GM21360 (cell line): ENCODE measurements around the gene ATP8A1.
A peak's percentile ranks its signal among the peaks of the same experiment; 100 is the strongest.
"Not testable (repeated sequence)": the region's sequence is repeated elsewhere in the genome, so short reads cannot be mapped to it uniquely, and the experiment has no call there.

Experiments
- ATAC-seq: cut with Tn5 transposase; IDR thresholded peaks from one replicate; pipeline ENCODE4 v1.9.1; 2021; ENCODE audit warnings: mild to moderate bottlenecking, moderate library complexity; ENCODE audit not compliant: unreplicated experiment

ATP8A1 gene

GRCh38 chr4:42377497-42377896, 279.4 kb downstream of the ATP8A1 start:
- no peak for ATAC-seq

DNA sequence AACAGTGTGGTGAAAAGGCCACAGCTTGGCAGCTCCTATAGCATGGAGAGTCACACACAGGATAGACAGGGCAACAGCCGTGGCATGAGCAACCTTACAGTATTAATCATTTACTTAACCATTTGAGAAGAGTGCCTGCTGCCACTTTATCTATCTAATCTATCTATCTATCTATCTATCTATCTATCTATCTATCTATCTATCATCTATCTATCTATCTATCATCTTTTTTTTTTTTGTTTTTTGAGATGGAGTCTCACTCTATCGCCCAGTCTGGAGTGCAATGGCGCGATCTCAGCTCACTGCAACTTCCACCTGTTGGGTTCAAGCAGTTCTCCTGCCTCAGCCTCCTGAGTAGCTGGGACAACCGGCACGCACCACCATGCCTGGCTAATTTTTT, 284.6 kb downstream of the ATP8A1 start:
- not testable (repeated sequence) for ATAC-seq

- peak; percentile 82 for ATAC-seq
Observed at GRCh38 chr4:42371305-42372252, 285.3 kb downstream of the ATP8A1 start.

DNA sequence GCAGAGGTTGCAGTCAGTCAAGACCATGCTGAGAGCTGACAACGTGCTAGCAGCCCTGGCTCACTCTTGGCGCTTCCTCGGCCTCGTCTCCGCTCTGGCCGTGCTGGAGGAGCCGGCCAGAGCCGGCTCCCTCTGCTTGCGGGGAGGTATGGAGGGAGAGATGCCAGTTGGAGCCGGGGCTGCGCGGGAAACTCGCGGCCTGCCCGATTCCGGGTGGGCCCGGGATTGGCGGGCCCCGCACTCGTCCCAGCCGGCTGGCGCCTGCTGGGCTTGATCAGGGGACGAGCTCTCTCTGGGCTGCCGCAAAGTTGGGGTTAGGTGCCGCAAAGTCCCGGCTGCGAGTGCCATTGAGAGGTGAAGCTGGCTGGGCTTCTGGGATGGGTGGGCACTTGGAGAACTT, 287.4 kb downstream of the ATP8A1 start:
- no peak for ATAC-seq

- no peak for ATAC-seq
Observed at GRCh38 chr4:42366959-42367358, 289.9 kb downstream of the ATP8A1 start.

DNA sequence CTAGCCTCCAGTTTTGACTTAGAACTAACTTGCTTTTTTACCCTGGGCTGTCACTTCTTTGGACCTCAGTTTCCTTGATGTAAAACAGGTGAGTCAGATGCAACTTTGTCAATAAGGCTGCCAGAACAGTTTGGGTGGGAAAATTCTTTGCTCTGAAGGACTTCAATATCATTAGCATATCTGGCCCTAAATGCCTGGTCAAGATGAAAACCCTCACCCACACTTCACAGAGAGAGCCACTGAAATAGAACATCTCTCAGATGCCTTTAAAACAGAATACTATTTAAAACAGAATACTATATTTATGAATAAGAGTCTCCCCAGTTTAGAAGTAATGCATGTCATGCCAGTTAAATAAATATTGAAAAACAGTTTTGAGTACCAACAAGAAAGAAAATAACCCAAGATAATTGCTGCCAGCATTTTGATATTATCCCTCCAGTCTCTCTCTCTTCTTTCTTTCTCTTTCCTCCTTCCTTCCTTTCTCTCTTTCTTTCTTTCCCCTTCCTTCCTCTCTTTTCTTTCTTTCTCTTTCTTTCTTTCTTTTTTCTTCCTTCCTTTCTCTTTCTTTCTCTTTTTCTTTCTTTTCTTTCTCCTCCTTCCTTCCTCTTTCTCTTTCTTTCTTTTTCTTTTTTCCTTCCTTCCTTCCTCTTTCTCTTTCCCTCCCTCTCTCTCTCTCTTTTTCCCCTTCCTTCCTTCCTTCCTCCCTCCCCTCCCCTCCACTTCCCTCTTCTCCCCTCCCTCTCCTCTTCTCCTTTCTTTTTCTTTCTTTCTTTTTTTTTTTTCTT, 292.4 kb downstream of the ATP8A1 start:
- ATAC-seq, result no peak

- ATAC-seq, result no peak
Observed at GRCh38 chr4:42363614-42364013, 293.3 kb downstream of the ATP8A1 start.

DNA sequence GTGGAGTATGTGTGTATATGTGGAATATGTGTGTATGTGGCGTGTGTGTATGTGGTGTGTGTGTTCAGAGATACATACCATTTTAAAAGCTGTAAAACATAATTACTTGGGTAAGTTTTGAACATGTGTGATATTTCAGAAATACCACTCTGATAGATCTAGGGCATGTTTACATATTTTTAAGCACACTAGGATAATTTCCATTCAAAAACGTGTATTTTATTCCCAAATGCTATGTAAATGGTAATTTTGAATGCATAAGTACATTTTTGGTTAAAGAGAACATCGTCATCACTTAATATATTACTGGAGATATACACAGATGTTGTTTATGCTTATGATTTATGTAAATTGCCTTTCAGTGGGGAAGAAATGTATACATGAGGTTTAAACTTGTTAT, 294.3 kb downstream of the ATP8A1 start:
- ATAC-seq, result no peak

GRCh38 chr4:42361456-42361855, 295.4 kb downstream of the ATP8A1 start:
- ATAC-seq, result no peak

DNA sequence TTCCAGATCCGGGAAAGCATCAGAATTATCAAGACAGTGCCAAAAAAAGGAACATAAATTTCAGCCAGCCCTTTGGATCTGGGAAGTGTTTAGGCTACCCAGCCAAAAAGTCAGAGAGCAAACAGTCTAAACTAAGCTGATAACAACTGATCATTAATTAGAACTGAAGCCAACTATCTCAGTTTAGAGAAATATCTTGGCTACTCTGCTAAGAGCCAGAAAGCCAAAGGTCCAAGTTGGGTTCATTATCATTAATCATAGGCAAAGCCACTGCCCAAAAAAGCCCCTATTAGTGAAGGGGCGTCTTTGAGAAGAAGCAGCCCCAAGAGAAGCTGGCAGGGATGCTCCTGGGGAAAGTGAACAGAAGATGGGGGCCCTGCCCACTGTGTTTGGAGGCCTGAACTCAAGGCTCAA, 296.6 kb downstream of the ATP8A1 start:
- ATAC-seq, result no peak

DNA sequence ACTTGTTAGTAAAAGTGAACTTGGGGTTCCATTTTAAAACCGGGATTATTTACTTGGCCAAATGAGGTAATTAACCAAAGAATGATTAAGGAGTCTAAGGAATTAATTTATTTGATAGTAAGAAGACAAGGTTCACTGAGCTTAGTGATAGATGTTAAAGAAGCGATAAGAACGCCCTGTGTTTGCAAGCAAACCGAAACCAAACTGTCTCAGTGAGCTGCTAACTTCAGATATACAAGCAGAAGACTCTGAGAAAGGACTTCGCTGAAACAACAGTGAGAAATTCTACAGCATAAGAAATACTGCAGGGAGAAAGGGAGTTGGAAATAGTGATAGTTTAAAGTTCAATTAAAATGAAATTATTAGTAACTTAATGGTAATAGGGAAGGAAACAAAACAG, 297.2 kb downstream of the ATP8A1 start:
- ATAC-seq, result no peak
